HFF-Myc (cell line): ENCODE measurements around the gene C1orf21.

ENCODE experiments used
- DNase-seq: peaks from one replicate; pipeline ENCODE4 v3.0.0-alpha.2; 2011; ENCODE audit warnings: low read depth; ENCODE audit errors: extremely low read depth
- H3K4me3 ChIP-seq: replicated peaks from 2 replicates; pipeline ENCODE4 v1.5.1; 2011; ENCODE audit warnings: low read depth, mild to moderate bottlenecking, control low read depth, low read length
- TF ChIP-seq, protein P1 (sequence below): IDR thresholded peaks from 2 replicates; pipeline ENCODE4 v1.5.1; 2012; ENCODE audit warnings: mild to moderate bottlenecking, low read depth, low read length, control low read depth; ENCODE audit errors: missing control alignments

C1orf21 gene

DNA sequence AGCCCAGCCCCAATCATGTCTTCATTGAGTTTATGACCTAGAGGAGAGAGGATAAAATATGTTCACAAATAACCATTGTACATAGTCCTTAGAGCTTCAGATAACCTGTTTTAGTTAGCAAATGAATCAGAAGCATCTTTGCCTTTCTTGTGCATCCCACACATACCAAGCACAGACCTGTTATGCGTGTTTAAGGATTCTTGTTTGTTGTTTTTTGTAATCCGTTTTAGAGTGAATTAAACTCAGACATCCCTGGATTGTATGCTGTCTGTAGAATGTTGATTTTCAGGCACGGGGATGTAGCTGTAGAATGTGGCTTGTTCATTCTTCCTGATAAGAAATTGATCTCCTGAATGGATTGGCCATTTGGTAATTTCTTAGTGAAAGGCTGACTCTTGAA is 232.0 kb downstream of the C1orf21 start:
- TF ChIP-seq, protein P1, sequence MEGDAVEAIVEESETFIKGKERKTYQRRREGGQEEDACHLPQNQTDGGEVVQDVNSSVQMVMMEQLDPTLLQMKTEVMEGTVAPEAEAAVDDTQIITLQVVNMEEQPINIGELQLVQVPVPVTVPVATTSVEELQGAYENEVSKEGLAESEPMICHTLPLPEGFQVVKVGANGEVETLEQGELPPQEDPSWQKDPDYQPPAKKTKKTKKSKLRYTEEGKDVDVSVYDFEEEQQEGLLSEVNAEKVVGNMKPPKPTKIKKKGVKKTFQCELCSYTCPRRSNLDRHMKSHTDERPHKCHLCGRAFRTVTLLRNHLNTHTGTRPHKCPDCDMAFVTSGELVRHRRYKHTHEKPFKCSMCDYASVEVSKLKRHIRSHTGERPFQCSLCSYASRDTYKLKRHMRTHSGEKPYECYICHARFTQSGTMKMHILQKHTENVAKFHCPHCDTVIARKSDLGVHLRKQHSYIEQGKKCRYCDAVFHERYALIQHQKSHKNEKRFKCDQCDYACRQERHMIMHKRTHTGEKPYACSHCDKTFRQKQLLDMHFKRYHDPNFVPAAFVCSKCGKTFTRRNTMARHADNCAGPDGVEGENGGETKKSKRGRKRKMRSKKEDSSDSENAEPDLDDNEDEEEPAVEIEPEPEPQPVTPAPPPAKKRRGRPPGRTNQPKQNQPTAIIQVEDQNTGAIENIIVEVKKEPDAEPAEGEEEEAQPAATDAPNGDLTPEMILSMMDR = no peak
- H3K4me3 ChIP-seq = no peak overlapping the region
- no peak for DNase-seq

DNA sequence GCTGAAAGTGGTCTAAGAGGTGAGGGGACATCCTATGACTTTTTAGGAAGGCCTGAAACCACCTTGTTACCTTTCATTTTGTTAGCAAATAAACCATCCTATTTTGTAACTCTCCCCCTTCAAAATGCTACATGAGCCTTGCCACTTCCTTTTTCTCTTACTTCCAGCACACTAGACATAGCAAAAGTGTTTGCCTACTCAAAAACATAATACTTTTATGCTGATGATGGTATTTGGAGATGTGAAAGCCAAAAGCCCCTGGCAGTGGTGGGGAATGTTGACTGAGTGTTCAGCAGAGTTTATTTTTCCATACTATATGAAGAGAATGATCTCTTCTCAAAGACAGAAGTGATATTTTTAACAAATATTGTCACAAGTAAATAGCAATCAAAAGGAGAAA is 233.6 kb downstream of the C1orf21 start:
- no peak overlapping the region for H3K4me3 ChIP-seq
- no peak for DNase-seq
- TF ChIP-seq, protein P1 = no peak

DNA sequence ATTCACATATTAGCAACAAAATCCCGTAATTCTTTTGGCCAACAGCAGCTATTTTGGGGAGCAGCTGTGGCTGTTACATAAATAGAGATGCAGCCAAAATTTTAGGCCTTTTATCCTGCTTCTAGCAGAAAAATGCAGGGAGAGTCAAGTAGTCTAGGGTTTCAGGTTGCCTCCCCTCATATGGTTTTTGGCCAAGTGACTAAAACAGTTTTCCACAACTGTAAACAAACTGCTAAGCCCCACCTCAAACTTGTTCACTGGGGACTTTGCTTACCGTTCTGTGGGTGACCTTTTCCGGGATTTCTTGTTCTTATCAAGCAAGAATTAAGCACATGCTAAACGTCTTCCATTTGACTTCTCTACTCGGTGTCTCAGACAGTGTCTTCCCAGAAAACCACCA is 234.4 kb downstream of the C1orf21 start:
- DNase-seq = peak; percentile 56
- TF ChIP-seq, protein P1 = no peak
- H3K4me3 ChIP-seq = no peak overlapping the region

DNA sequence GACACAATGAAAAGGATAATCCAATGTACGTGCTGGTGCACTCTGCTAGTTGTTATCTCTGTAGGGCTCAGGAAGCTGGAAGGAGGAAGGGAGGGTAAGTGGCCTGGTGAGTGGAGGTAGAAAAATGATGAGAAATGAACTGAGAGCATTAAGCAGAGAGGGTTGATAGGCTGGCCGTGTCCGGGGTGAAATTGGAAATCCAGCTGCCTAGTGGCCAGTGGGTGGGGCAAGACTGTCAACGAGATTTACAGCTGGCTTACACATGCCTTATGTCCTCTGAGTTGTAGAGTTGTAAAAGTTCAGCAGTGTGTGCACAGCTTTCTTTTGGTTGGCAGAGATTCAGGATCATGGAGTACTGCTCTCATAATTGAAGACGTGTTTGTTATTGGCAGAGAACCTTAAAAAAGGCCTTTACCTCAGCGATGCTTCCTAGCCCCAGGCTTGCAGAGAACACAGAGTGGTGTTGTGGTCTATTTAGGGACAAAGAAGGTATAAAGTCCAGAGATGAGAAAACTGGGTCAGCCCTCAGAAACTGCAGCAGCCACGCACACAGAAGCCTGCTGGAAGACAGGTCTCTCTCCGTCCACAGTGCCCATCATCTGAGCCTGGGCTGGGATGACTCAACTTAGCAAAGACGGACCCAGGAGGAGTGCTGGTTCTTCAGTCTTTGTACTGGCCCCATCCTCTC is 235.5 kb downstream of the C1orf21 start:
- no peak overlapping the region for H3K4me3 ChIP-seq
- TF ChIP-seq, protein P1 = no peak
- DNase-seq = peak; percentile 95

DNA sequence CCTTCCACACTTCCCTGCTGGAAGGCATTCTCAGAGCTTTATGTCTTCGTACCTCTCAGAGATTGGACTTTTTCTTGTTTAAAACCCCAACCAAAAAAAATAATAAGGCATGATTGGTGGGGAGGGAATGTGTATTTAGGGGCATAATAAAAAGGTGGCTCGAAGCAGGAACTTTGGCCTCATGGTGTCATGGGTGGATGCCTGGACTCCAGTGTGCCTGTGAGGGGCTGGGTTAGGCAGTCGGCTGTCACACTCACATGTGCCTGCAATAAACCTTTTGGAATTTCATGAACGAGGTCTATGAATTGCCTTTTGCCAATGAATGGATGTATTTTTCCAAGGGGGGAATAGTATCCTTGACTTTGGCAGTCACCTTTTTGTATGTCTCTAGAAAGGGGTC is 236.6 kb downstream of the C1orf21 start:
- H3K4me3 ChIP-seq = no peak overlapping the region
- DNase-seq = no peak
- TF ChIP-seq, protein P1 = no peak

DNA sequence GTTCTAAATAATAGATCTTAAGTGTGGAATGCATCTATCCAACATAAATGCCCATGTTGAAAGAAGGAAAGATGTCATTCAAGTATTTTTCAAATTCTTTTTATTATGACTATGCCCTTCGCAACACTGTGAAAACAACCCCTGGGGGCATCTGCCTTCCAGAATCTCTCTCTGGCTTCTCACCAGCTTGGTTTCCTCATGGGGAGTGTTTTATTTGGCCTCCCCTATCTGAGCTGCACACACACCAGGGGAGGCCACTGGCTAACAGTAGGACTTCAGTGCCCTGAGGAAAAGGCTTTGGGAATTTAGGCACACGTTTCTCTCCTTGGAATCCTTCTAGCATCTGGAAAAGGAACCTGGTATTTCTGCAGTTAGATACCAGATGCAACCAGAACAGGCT is 237.2 kb downstream of the C1orf21 start:
- DNase-seq = no peak
- TF ChIP-seq, protein P1 = no peak
- no peak overlapping the region for H3K4me3 ChIP-seq

DNA sequence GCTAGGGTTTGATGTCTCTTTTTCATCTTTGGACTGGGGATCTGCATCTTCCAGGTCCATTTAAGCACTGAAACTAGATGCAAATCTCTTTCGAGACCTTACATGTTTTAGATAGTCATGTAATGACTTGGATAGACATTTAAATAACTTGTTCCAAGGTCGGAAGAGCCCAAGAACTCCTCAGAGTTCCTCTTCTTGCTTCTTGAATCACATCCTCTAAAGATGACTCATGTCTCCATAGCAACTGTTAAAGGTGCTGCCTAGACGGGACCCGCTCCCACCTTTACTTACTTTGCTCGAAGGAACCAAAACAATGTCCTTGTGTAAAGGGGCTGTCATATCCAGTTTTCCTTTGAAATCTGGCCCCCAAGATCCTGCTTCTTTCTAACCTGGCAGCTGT is 237.8 kb downstream of the C1orf21 start:
- H3K4me3 ChIP-seq = no peak overlapping the region
- TF ChIP-seq, protein P1 = no peak
- no peak for DNase-seq
